GM18951 (cell line): ENCODE results near the gene LRRC46.

Source experiments
- POLR2A ChIP-seq: IDR thresholded peaks from 4 replicates; pipeline ENCODE4 v1.6.1; 2011; ENCODE audit warnings: mild to moderate bottlenecking; ENCODE audit not compliant: insufficient read length, insufficient read depth; ENCODE audit errors: extremely low read depth
- in situ Hi-C: fragments of 300-500 bp; cut with MboI; formaldehyde crosslinking; loops from one replicate; pipeline ENCODE4 v1.12.0; 2022; ENCODE audit warnings: low sequenced_read_pairs, mixed read lengths, inconsistent platforms; ENCODE audit not compliant: unreplicated experiment

LRRC46 gene

DNA sequence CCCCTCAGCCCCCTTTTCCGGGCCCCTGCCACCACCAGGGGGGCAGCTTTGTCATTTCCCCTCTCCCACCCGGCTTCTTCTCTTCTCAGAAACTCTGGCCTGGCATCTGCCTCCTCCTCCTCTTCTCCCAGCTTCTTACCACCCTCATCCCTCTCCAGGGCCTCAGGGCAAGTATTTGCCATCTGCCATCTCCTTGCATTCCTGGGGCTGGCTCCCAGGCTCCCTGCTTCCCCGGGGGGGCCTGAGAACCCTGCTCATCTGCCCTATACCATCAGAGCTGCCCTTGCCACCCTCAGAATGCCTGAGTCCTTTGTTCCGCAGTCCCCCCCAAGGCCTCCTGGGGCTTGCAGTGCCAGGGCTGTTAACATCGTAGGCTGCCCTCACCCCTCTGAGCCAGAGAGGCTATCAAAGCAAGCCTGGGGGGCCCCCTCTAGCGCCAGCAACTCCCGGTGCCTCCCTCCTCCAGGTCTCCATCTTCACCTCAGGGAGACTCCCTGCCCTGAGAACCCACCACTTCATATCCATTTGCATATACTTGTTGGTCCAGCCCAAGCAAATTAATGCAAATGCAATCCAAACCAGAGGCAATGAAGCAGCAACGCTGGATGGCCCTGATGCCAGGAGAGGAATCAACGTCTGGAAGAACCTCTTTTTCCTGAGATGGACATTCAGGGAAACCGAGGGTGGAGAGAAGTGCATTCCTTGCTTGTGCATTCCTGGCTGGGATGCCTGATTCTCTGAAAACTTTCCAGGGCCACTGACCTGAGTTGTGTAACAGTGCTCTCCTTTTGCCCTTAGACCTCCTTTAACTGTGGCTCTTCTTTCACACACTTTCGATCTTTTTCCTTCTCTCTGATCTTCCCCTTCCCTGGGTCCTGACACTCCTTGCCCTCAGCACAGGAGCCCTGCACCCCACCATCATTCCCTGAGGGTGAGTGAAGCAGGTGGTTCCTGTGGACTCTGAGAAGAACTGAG, 43.8 kb downstream of the LRRC46 start:
- in situ Hi-C loops: no loop called here
- TF ChIP-seq POLR2A: no peak

DNA sequence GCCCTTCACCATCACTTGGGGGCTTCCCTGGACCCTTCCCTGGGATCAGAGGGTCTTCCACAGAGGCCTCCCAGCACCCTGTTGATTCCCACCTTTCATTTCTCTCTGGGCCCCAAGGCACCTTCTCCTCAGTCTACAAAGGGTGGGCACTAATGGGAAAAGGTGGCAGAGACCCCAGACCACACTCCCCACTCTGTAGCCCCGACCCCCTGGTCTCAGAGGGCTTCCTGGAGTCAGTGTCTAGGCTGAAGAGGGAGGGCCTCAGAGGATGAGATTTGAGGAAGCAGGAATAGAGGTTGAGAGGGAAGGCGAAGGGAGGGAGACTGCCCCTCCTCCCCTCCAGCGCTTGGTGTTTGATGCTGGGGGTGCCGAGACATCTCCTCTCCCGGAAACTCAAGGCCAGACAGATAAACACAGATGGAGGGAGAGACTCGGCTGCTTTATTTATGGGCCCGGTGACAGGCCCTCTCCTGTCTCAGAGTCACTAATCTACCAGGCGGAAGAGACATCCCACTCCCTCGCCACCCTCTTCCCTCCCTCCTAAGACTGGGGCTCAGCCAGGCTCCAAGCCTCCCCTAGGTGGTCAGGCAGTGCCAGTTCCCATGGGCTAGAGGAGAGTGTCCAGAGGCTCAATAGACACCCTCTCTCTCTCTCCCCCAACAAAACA, 46.0 kb downstream of the LRRC46 start:
- in situ Hi-C loops: no loop called here
- TF ChIP-seq POLR2A: no peak

DNA sequence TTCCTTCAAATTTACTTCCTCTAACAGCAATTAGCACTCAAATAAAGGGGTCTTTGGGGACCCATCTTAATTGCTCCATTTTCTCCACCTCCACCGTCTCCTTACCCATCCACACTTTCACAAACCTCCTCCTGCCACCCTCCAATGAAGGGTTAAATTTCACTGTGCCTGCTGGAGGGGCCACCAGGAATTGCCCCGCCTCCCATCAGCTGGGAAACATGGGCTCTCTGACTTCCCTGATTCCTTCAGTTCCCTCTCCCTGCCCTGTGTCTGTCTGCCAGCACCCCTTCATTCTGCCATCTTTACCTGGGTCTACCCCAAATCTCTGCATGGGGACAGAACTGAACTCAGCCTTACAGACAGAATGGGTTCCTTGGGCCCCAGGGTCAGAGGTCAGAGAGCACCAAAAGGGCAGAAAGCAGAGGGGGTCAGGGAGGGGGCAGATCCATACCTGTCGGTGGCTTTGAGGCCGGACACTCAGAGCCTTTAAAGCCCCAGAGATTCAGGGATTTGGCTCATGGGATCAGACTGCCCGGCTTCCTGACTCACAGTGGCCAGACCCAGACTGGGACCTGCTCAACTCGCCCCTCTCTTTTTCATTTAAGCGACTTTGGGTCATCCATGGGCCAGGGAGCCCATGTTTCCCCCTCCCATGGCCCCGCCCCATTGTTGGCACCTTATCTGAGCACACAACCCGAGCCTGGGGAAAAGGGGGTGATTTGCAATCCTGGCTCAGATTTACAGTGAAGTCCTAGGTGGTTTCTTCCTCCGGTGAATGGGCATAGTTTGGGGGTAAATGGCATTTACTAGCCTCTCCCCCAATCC, 46.9 kb downstream of the LRRC46 start:
- in situ Hi-C loops: no loop called here
- TF ChIP-seq POLR2A: no peak

DNA sequence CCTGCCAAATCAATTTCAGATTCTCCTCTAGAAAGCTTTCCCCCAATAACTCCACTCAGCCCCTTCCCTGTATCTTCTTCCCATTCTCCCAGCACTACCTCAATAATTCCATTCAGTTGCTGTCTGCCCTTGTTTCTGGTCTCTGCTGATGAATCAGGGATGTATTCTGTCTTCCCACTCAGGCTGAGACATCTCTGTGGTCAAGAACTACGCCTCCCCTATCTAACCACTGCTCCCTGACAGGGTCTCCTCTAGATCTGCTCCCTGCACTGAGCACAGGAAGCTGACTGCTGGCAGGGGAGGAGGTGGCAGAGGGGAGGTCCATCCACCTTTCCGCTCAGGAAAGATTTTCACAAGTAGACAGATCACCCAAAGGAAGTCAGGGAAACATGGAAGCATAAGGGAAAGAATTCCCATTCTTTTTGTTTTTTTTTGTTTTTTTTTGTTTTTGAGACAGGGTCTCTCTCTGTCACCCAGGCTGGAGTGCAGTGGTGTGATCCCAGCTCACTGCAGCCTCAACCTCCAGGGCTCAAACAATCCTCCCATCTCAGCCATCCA, 47.6 kb downstream of the LRRC46 start:
- in situ Hi-C loops: no loop called here
- TF ChIP-seq POLR2A: no peak

DNA sequence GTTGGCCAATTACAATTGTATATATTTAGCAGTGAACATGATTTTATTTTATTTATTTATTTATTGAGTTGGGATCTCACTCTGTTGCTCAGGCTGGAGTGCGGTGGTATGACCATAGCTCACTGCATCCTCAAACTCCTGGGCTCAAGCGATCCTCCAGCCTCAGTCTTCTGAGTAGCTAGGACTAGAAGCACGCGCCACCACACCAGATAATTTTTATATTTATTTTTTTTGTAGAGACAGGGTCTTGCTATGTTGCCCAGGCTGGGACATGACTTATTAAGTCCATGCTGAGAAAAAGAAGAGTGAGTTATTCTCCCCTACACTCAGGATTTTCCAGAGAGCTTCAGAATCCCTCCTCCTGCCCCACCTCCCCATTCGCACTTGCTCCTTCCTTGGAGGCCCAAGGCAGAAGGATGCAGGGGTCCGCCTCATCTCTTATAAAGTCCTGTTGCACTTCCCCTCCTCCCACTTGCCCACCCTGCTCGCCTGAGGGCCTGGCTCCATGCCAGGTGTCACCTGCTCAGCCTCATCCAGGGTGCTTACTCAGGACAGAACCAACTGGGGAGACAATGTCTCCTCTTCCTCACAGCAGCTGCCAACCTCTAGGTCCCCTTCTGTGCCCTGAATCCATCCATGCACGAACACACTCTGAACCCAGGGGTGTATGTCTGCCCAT, 48.4 kb downstream of the LRRC46 start:
- in situ Hi-C loops: no loop called here
- TF ChIP-seq POLR2A: no peak

DNA sequence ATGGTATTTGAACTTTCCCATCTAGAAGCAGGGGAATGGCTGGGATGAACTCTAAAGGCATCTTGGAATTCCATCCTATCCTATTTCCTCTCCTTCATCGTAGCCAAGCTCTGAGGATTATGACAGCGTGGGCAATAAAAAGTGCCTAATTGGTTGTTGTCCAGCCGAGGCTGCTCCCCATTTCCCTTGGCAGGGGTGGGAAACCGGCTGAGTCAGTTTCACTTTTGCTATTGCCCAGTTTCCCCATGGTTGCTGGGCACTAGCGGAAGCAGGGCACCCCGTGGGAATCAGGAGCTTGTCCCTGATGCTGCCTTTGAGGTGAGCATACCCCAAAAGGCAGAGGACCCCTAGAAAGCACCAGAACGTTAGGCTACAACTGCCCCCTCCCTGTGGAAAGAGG, 50.8 kb downstream of the LRRC46 start:
- in situ Hi-C loops: no loop called here
- no peak for TF ChIP-seq POLR2A

DNA sequence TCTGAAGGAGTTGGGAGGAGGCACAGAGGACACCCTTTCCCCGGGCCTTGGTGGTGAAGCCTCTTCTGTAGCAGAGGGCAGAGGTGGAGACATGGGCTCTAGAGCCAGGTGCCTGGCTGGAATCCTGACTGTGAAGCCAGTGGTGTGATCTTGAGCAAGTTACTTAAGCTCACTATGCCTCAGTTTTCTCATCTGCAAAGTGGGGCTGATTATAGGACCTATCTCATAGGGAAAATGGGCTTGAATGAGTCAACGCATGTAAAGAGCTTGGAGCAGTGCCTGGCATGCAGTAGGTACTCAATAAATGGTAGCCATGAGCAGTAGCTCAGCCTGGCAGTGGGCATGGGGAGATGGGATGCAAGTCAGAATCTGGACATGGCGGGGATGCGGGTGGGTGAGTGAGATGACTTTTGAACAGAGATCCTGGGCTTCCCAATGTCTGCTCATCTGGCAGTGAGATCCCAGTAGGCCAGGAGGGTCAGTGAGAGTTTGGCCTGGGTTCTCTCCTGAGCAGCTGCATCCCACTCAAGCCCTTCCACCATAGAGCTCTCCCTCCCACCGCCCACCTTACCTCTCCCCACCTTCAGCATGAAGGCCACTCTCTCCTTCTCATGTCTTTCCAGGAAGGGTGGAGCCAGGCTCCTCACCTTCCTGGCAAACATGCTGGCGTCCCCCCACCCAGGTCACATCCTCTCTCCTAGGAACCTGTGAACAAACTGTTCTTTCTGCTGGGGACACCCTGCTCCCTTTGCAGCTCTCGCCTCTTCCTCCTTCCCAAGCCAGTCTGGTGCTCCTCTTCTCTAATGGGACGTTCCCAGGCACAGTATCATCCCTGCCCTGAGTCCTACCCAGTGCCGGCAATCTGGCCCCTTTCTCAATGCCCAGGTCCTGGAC, 51.5 kb downstream of the LRRC46 start:
- TF ChIP-seq POLR2A: no peak
- in situ Hi-C loops: no loop called here

DNA sequence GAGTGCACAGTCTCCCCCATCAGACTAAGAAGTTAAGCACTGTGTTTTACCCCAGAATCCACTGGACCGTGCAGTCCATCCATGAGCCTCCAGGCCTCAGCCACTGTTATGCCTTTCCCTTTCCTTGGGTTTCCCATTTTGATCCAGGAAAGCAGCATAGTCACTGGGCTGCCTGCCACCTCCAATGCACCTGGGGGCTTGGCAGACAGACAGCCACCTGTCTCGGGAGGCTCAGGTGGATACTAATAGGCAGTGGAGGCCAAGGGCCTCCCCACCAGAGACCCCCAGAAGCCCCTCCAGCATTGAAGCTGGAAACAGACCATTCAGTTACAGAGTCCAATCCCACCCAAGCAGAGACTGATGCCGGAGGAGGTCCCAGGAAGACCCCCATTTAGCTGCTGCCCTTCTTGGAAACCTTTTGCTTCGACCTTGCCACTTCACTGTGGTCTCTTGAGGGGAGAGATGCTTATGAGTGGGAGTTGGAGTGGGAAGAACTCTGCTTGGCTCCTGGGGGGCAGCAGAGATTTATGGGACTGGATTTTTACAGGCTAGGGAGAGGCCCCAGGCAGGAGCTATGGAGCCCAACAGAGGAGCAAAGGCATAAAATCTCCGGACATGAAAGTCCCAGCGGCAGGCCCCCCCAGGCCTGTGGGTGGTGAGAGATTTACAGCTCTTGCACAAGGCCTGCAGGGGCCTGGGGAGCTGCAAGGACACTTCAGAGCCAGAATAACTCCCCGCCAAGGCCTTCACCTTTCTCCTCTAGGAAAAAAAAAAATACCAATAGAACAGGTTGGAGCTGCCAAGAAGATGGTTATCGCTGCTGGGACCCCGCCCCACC, 52.3 kb downstream of the LRRC46 start:
- TF ChIP-seq POLR2A: no peak
- in situ Hi-C loops: no loop called here

DNA sequence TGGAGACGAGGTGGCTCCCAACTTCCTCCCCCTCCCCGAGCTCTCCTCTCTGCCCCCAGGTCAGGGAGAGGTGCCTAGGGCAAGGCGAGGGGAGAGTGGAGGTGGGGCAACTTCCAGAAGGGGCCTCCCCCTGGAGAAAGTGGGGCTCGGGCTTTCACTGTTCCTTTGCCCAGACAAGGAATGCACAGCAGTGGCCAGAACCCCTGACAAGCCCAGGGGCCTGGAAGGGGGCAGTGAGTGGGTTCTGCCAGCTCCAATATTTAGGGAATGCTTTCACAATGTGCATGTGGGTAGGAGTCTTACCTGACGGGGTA, 52.9 kb downstream of the LRRC46 start:
- no peak for TF ChIP-seq POLR2A
- in situ Hi-C loops: no loop called here

DNA sequence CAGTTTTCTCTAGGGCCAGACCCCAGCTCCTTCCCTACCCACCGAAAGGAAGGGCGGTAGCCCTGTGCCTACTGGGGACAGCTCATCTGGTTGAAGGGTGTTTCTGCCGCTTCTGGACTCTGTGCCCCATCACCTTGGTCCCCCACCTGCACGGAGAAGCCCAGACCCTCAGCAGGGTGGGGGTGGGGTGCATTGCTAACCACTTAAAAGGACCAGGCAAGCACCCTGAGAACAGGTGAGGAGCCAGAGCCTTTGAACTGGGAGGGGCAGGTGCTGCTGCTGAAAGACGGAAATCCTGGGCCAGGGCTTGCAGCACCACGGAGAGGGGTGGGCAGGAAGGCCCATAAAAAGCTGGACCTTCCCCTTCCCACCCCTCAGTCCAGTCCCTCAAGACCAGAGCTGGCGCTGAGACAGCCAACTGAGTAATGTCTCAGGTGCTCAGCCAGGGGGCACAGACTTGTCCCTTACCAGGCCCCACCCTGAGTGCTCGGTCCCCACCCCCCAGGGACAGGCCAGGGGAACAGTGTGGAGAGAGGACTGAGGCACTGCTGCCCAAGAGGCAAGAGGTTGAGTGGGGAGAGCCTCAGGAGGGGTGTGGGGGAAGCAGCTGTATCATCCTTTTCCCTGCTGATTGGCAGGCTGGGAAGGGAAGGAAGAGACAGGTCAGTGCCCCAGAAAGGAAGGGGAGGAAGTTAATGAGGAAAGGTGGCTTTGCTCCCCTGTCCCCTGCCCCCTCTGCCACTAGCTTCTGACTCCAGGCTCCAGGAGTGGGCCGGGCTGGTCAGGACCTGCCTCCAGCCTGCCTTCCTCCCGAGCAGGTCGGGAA, 53.6 kb downstream of the LRRC46 start:
- no peak for TF ChIP-seq POLR2A
- in situ Hi-C loops: no loop called here
